ENCODE results near the gene SEMA7A. TPM values are rescaled to one million over a fixed set of nuclear protein-coding genes. Genes with fewer than 3 reads are reported as not detected.

Gene SEMA7A
- total and polyA plus RNA-seq, 2 experiments from 2014 or later: 2.4 to 9.5 TPM

- Histone ChIP-seq H2AFZ (no peak overlapping the region), H3K9me2 (replicated peaks; ENCODE audit: insufficient read depth) (no peaks in the 10 kb centered on the region), H3K27ac (no peak overlapping the region), H3K4me3 (no peak overlapping the region), H3K4me1 (ENCODE audit: insufficient read depth) (no peaks in the 10 kb centered on the region), H3K79me2 (no peaks in the 10 kb centered on the region), H3K27me3 (no peaks in the 10 kb centered on the region), H3K9me3 (ENCODE audit: low read depth) (no peaks in the 10 kb centered on the region), H4K20me1 (ENCODE audit: insufficient read depth, poor library complexity, severe bottlenecking) (no peaks in the 10 kb centered on the region), H3K36me3 (replicated peaks; ENCODE audit: insufficient read depth, low read depth) (no peaks in the 10 kb centered on the region), H3K4me2 (peak overlapping the region; percentile 99)
- TF ChIP-seq EZH2 (IDR thresholded peaks at IDR 0.05; ENCODE audit: borderline replicate concordance) (no peak), EZH2phosphoT487 (IDR thresholded peaks at IDR 0.05; ENCODE audit: low read depth, severe bottlenecking, unreplicated experiment) (no peak), CTCF (IDR thresholded peaks at IDR 0.05; ENCODE audit: poor library complexity) (peak; percentile 89)
- 15% methylated on average over 9 of the region's 9 CpGs for WGBS (ENCODE audit: low lambda C conversion rate, missing lambda C conversion rate)
- DNase-seq (ENCODE audit: low spot score): peak; percentile 89
These were observed 58.5 kb downstream of the SEMA7A start for GRCh38 chr15:74375303-74375693.

GRCh38 chr15:74374648-74375302 is 59.0 kb downstream of the SEMA7A start:
- H2AFZ ChIP-seq: no peak overlapping the region
- H3K79me2 ChIP-seq: no peaks in the 10 kb centered on the region
- no peak overlapping the region for H3K4me3 ChIP-seq
- no peaks in the 10 kb centered on the region for H3K36me3 ChIP-seq (replicated peaks; ENCODE audit: insufficient read depth, low read depth)
- WGBS (ENCODE audit: low lambda C conversion rate, missing lambda C conversion rate): 26% methylated on average over 11 of the region's 11 CpGs
- H3K9me3 ChIP-seq (ENCODE audit: low read depth): no peaks in the 10 kb centered on the region
- H3K4me2 ChIP-seq: peak overlapping the region; percentile 99
- no peak overlapping the region for H3K27ac ChIP-seq
- no peak for DNase-seq (ENCODE audit: low spot score)
- no peaks in the 10 kb centered on the region for H3K27me3 ChIP-seq
- H3K4me1 ChIP-seq (ENCODE audit: insufficient read depth): no peaks in the 10 kb centered on the region
- H4K20me1 ChIP-seq (ENCODE audit: insufficient read depth, poor library complexity, severe bottlenecking): no peaks in the 10 kb centered on the region
- TF ChIP-seq CTCF (IDR thresholded peaks at IDR 0.05; ENCODE audit: poor library complexity) (no peak), EZH2 (IDR thresholded peaks at IDR 0.05; ENCODE audit: borderline replicate concordance) (no peak), EZH2phosphoT487 (IDR thresholded peaks at IDR 0.05; ENCODE audit: low read depth, severe bottlenecking, unreplicated experiment) (no peak)
- no peaks in the 10 kb centered on the region for H3K9me2 ChIP-seq (replicated peaks; ENCODE audit: insufficient read depth)

GRCh38 chr15:74373731-74374647 is 59.8 kb downstream of the SEMA7A start:
- H3K27ac ChIP-seq: peak overlapping the region; percentile 4
- no peaks in the 10 kb centered on the region for H3K36me3 ChIP-seq (replicated peaks; ENCODE audit: insufficient read depth, low read depth)
- H3K4me2 ChIP-seq: peak overlapping the region; percentile 99

More at GRCh38 chr15:74373731-74374647, 59.8 kb downstream of the SEMA7A start:
- Histone ChIP-seq H2AFZ (peak overlapping the region; percentile 61), H3K27me3 (no peaks in the 10 kb centered on the region), H3K4me3 (peak overlapping the region; percentile 48), H3K9me2 (replicated peaks; ENCODE audit: insufficient read depth) (no peaks in the 10 kb centered on the region), H4K20me1 (ENCODE audit: insufficient read depth, poor library complexity, severe bottlenecking) (no peaks in the 10 kb centered on the region), H3K9me3 (ENCODE audit: low read depth) (no peaks in the 10 kb centered on the region), H3K4me1 (ENCODE audit: insufficient read depth) (no peaks in the 10 kb centered on the region), H3K79me2 (no peaks in the 10 kb centered on the region)
- TF ChIP-seq EZH2phosphoT487 (IDR thresholded peaks at IDR 0.05; ENCODE audit: low read depth, severe bottlenecking, unreplicated experiment) (no peak), EZH2 (IDR thresholded peaks at IDR 0.05; ENCODE audit: borderline replicate concordance) (no peak), CTCF (IDR thresholded peaks at IDR 0.05; ENCODE audit: poor library complexity) (peak; percentile 98)
- peak; percentile 95 for DNase-seq (ENCODE audit: low spot score)
- under 1% methylated on average over 46 of the region's 62 CpGs for whole genome bisulfite sequencing (ENCODE audit: low lambda C conversion rate, missing lambda C conversion rate)

Data from hepatocyte (in vitro differentiated cells).